AG04449 (cell line): ENCODE results near the gene KIF3B.
"Not testable (repeated sequence)": the region's sequence is repeated elsewhere in the genome, so short reads cannot be mapped to it uniquely, and the experiment has no call there.

ENCODE experiments used
- CTCF ChIA-PET: fragments of 350-600 bp; formaldehyde crosslinking; extraction: SDS; loops from one replicate; lab custom pipeline; 2021; ENCODE audit warnings: antibody characterized with exemption; lab: Yijun Ruan, JAX
- POLR2A ChIA-PET: fragments of 400-600, 350-600 bp; formaldehyde crosslinking; extraction: SDS; loops from one replicate; lab custom pipeline; 2020; ENCODE audit warnings: antibody characterized with exemption, inconsistent platforms; lab: Yijun Ruan, JAX
- DNase-seq: peaks from one replicate; pipeline ENCODE4 v3.0.0-alpha.2; 2010; ENCODE audit warnings: low read depth, low spot score
- H3K4me3 ChIP-seq: 2 replicates; pipeline ENCODE4 v1.5.1; 2011; ENCODE audit warnings: low read depth, mild to moderate bottlenecking, control low read depth, low read length
- TF ChIP-seq, protein P1 (sequence below): IDR thresholded peaks from one replicate; pipeline ENCODE4 v1.5.1; 2011; ENCODE audit warnings: mild to moderate bottlenecking, moderate library complexity, low read length, control low read depth, inconsistent platforms; ENCODE audit not compliant: insufficient read depth; ENCODE audit errors: missing control alignments

Gene KIF3B

DNA sequence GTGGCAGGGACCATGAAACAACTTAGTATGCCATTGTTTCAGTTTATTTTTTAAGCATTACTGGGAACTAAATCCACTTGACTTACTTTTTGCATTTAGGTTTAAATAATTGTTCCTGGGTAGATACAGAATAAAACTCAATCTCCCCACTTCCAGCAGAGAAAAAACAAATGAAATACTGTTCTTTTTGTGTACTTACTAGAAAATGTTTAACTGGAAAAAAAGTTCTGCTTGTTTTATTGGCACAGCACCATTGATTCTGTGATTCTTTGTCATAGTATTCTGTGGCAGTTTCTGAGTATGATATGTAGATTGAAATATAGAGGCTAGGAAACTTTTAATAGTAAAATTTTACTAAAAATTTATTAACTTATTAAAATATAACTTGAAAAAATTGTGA is 90.9 kb downstream of the KIF3B start:
- TF ChIP-seq, protein P1, sequence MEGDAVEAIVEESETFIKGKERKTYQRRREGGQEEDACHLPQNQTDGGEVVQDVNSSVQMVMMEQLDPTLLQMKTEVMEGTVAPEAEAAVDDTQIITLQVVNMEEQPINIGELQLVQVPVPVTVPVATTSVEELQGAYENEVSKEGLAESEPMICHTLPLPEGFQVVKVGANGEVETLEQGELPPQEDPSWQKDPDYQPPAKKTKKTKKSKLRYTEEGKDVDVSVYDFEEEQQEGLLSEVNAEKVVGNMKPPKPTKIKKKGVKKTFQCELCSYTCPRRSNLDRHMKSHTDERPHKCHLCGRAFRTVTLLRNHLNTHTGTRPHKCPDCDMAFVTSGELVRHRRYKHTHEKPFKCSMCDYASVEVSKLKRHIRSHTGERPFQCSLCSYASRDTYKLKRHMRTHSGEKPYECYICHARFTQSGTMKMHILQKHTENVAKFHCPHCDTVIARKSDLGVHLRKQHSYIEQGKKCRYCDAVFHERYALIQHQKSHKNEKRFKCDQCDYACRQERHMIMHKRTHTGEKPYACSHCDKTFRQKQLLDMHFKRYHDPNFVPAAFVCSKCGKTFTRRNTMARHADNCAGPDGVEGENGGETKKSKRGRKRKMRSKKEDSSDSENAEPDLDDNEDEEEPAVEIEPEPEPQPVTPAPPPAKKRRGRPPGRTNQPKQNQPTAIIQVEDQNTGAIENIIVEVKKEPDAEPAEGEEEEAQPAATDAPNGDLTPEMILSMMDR: no peak
- CTCF ChIA-PET: interaction anchor here (1.3 kb wide), 1 partner anchor 88 kb away, joined by 3 read pairs; no protein-coding TSS in a partner anchor
- POLR2A ChIA-PET: no interaction called here
- H3K4me3 ChIP-seq: no peak overlapping the region
- DNase-seq: no peak

DNA sequence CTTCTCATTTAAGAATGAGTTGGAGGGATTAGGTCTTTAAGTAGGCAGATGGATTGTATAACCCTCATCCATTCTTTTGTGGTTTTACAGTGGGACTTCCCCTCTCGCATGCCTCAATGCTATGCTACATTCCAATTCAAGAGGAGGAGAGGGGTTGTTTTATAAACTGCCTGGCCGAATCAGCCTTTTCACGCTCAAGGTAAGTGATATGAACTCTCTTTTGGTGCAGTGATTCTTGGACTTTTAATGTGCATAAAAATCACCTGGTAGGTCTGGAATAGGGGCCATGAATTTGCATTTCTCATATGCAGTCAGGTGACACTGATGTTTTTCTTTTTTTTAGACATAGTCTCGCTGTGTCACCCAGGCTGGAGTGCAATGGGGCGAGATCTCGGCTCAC is 91.5 kb downstream of the KIF3B start:
- no peak overlapping the region for H3K4me3 ChIP-seq
- DNase-seq: no peak
- TF ChIP-seq, protein P1: no peak
- ChIA-PET CTCF (interaction anchor here (1.3 kb wide), 1 partner anchor 88 kb away, joined by 3 read pairs; no protein-coding TSS in a partner anchor), POLR2A (no interaction called here)

DNA sequence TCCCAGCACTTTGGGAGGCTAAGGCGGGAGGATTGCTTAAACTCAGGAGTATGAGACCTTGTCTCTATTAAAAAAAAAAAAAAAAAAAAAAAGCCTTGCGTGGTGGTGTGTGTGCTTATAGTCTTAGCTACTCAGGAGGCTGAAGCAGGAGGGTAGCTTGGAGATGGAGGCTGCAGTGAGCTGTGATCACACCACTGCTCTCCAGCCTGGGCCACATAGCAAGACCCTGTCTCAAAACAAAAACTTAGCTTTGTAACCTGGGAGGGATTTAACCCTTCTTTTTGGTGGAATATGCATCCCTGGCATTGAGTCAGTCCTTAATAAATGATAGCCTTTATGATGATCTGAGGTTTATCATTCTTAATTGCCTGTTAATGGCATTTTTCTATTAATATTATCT is 93.4 kb downstream of the KIF3B start:
- ChIA-PET CTCF (interaction anchor here (1.1 to 1.2 kb wide), 2 partner anchors 9 to 68 kb away, joined by 3 read pairs; no protein-coding TSS in a partner anchor), POLR2A (interaction anchor here (0.7 to 1.5 kb wide), 3 partner anchors 12 to 129 kb away, joined by 3 to 6 read pairs (median 3); no protein-coding TSS in a partner anchor)
- TF ChIP-seq, protein P1: no peak
- DNase-seq: no peak
- no peak overlapping the region for H3K4me3 ChIP-seq

DNA sequence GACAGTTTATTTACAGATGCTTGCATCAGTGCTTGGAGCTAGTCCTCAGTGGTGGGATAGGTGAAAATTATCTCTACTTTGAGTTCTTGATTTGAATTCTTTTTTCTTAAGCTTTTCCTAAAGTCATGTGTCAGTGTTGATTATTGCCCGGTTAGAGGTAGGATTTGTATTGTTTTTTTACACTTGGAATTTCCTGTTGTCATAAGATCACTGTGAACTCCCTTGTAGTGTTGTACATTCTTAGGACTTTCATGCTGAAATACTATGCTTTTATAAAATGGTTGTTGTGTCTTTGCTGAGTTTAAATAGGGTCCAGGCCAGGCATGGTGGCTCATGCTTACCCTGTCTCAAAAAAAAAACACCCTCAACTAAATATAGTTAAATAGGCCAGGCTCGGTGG is 101.0 kb downstream of the KIF3B start:
- TF ChIP-seq, protein P1: no peak
- CTCF ChIA-PET: no interaction called here
- POLR2A ChIA-PET: no interaction called here
- no peak for DNase-seq
- no peak overlapping the region for H3K4me3 ChIP-seq

DNA sequence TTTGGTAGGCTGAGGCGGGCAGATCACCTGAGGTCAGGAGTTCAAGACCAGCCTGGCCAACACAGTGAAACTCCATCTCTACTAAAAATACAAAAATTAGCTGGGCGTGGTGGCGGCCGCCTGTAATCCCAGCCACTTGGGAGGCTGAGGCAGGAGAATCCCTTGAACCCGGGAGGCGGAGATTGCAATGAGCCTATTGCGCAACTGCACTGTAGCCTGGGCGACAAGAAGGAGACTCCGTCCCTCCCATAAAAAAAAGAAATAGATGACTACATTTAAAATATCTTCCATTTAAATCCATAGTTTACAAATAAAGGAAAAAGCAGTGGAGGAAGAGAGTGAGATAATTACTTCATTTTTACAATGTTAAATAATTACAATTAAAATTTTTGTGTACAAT is 102.6 kb downstream of the KIF3B start:
- H3K4me3 ChIP-seq, DNase-seq, POLR2A ChIA-PET, CTCF ChIA-PET: not testable (repeated sequence)

DNA sequence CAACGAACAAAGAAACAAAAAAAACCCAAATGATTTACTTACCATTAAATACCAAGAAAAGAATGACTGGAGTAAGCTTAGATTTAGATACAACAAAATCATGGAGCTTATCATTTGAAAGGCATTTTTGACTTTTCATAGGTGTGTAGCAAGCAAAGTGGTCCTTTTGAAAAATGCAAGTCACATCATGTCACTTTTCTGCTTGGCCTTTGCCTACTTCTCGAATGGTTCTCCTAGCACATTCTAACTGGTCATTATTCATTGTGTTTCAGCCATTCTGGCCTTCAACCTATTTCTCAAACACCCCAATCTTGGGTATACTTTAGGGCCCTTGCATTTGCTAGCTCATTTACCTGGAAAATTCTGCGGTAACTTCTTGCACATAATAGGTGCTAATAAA is 103.3 kb downstream of the KIF3B start:
- TF ChIP-seq, protein P1: no peak
- ChIA-PET POLR2A (no interaction called here), CTCF (no interaction called here)
- no peak for DNase-seq
- H3K4me3 ChIP-seq: no peak overlapping the region
